ENCODE data around the gene PSMA5. TPM values are rescaled to one million over a fixed set of nuclear protein-coding genes. Genes with fewer than 3 reads are reported as not detected.
A peak's percentile ranks its signal among the peaks of the same experiment; 100 is the strongest.

PSMA5 gene
- total RNA-seq, 1 experiment from 2014 or later = 97.8 TPM

DNA sequence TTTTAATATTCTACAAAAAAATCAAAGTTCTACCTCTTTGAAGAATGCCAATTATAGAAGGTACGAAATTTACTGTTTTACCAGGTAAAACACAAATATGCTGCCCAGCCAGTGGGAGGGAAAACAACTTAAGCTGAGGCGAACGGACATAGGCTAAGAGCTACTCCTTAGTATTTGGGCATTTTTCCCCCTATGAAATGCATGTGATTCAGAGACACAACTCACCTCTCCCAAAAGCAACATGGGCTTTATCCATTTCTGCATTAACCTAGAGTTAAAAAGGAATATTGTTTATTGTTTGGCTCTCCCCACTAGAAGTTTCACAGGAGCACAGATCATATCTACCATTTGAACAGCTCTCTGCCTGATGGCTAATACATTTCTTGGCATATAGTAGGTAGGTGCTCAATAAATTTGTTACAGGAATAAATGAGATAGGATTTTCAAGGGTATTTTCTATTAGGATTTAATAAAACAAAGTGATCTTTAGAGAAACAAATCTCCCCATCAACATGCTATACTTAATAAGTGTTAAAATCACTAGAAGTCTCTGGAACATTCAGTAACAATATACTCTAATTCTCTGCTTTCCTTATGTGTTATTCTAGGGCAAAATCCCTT lies 26.1 kb downstream of the PSMA5 start:
- no peak overlapping the region for H3K27ac Mint-ChIP-seq (ENCODE audit: unreplicated experiment)
- intact Hi-C loops (cut with micrococcal nuclease; ENCODE audit: unreplicated experiment) = no loop called here

DNA sequence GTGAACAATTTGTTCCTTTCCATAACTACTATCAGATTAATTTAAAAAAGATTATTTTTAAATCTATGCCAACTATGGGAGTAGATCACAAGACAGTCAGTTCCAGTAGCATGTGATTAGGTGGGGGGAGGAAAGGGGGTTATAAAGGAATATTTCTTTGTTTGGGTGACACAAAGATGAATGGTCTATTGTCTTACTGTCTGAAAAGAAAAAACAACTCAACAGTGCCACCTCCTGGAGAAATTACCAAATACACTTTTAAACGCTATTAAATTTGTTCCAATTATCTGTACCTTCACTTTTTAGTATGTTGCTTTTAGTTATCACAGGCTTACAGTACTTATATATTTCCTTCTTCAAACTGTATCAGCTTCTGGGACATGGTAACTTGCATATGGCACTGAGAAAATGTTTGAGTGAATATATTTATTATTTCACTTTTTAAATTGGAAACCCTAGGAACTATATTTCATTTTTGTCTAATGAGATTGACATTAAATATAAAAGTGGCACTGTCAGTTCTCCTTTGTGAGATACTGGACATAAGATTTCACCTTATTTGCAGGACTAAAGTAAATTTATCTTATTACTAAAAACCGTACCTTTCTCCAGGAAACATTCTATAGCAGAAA lies 26.8 kb downstream of the PSMA5 start:
- TF ChIP-seq, protein P1, sequence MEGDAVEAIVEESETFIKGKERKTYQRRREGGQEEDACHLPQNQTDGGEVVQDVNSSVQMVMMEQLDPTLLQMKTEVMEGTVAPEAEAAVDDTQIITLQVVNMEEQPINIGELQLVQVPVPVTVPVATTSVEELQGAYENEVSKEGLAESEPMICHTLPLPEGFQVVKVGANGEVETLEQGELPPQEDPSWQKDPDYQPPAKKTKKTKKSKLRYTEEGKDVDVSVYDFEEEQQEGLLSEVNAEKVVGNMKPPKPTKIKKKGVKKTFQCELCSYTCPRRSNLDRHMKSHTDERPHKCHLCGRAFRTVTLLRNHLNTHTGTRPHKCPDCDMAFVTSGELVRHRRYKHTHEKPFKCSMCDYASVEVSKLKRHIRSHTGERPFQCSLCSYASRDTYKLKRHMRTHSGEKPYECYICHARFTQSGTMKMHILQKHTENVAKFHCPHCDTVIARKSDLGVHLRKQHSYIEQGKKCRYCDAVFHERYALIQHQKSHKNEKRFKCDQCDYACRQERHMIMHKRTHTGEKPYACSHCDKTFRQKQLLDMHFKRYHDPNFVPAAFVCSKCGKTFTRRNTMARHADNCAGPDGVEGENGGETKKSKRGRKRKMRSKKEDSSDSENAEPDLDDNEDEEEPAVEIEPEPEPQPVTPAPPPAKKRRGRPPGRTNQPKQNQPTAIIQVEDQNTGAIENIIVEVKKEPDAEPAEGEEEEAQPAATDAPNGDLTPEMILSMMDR (IDR thresholded peaks at IDR 0.05; ENCODE audit: insufficient read depth in 1 of 2, low read depth in 1 of 2, low read length in 1 of 2, severe bottlenecking in 1 of 2, unreplicated experiment in 1 of 2) = peak; percentile 23 to 54
- no peaks in the 10 kb centered on the region for H3K27me3 ChIP-seq (replicated peaks; ENCODE audit: control insufficient read depth, insufficient read depth, low read length)
- Mint-ChIP-seq H3K27ac (ENCODE audit: unreplicated experiment) (no peak overlapping the region), H3K4me3 (ENCODE audit: unreplicated experiment) (no peak overlapping the region), H3K27me3 (ENCODE audit: insufficient read depth, unreplicated experiment) (no peaks in the 10 kb centered on the region), H3K36me3 (ENCODE audit: insufficient read depth, unreplicated experiment) (peaks cover 9% of the 10 kb centered on the region), H3K4me1 (ENCODE audit: low read depth, unreplicated experiment) (no peaks in the 10 kb centered on the region), H3K9me3 (ENCODE audit: unreplicated experiment) (no peaks in the 10 kb centered on the region)
- H3K9me3 ChIP-seq = no peaks in the 10 kb centered on the region
- intact Hi-C loops (cut with micrococcal nuclease; ENCODE audit: unreplicated experiment) = loop anchor here (1.0 to 5.0 kb wide), 3 partner anchors 122 to 307 kb away; partner anchors contain the start of gene TMEM167B
- ChIA-PET POLR2A (no interaction called here), CTCF (interaction anchor here (0.6 to 3.6 kb wide), 5 partner anchors 77 to 231 kb away, joined by 3 to 15 read pairs (median 13); no protein-coding TSS in a partner anchor)
- peak in 1 of 2 experiments; percentile 50 for DNase-seq
- no peaks in the 10 kb centered on the region for H3K36me3 ChIP-seq (ENCODE audit: control insufficient read depth, insufficient read depth, low read length)
- peaks cover 20% of the 10 kb centered on the region for H3K4me1 ChIP-seq
- no peak overlapping the region for H3K4me3 ChIP-seq (ENCODE audit: low read depth, low read length)
- BruUV-seq (replicated peaks) = no TSS peak

More for the DNA sequence above, 26.1 kb downstream of the PSMA5 start:
- Mint-ChIP-seq H3K4me3 (ENCODE audit: unreplicated experiment) (no peak overlapping the region), H3K36me3 (ENCODE audit: insufficient read depth, unreplicated experiment) (peaks cover 9% of the 10 kb centered on the region), H3K4me1 (ENCODE audit: low read depth, unreplicated experiment) (no peaks in the 10 kb centered on the region), H3K27me3 (ENCODE audit: insufficient read depth, unreplicated experiment) (no peaks in the 10 kb centered on the region), H3K9me3 (ENCODE audit: unreplicated experiment) (no peaks in the 10 kb centered on the region)
- POLR2A ChIA-PET = no interaction called here
- H3K4me1 ChIP-seq = peaks cover 18% of the 10 kb centered on the region
- no peaks in the 10 kb centered on the region for H3K9me3 ChIP-seq
- H3K4me3 ChIP-seq (ENCODE audit: low read depth, low read length) = no peak overlapping the region
- no TSS peak for BruUV-seq (replicated peaks)
- H3K36me3 ChIP-seq (ENCODE audit: control insufficient read depth, insufficient read depth, low read length) = no peaks in the 10 kb centered on the region
- no peak for DNase-seq
- CTCF ChIA-PET = interaction anchor here (0.9 to 1.4 kb wide), 2 partner anchors 146 to 161 kb away, joined by 3 to 4 read pairs; no protein-coding TSS in a partner anchor
- TF ChIP-seq, protein P1 (IDR thresholded peaks at IDR 0.05; ENCODE audit: insufficient read depth in 1 of 2, low read depth in 1 of 2, low read length in 1 of 2, severe bottlenecking in 1 of 2, unreplicated experiment in 1 of 2) = no peak
- no peaks in the 10 kb centered on the region for H3K27me3 ChIP-seq (replicated peaks; ENCODE audit: control insufficient read depth, insufficient read depth, low read length)

DNA sequence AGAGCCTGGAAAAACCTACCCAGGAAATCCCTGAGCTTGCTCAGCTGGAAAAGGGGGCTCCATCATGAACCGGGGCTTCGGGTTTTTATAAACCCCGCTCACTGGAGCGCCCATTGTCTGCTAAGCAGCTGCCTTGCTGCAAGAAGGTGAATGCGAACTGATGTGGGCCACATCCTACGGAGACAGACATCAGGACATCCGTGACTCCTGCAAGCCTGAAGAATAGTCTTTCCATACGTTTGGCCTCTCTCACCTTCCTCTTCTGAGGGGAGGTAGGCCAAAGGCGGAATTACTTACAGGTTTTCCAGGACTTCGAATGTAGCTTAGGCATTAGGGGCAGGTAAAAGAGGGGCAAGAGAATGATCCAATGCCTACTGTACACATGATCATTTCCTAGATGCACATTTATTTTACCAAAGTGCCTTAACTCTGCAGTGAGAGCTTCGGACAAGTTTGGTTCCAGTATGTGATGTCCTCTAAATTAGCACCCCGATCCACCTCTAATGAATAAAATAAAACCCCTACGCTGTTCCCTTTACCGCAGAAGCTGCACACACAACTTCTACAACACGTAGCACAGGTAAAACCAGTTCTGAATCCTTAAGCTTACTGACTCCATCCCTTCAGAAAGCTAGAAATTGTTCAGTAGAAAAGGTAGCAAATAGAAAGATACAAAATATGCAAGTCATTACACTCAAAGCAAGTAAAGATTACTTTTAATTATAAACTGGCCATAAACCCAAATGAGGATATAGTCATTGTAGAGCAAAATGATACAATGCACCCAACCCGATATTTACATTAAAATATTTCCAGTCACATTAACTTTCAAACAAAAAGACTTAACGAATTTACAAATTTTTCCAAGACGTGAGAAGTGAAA lies 27.7 kb downstream of the PSMA5 start:
- no peaks in the 10 kb centered on the region for H3K9me3 ChIP-seq
- Mint-ChIP-seq H3K27ac (ENCODE audit: unreplicated experiment) (peak overlapping the region; percentile 70), H3K4me3 (ENCODE audit: unreplicated experiment) (peak overlapping the region; percentile 79), H3K27me3 (ENCODE audit: insufficient read depth, unreplicated experiment) (no peaks in the 10 kb centered on the region), H3K4me1 (ENCODE audit: low read depth, unreplicated experiment) (peaks cover 5% of the 10 kb centered on the region), H3K9me3 (ENCODE audit: unreplicated experiment) (no peaks in the 10 kb centered on the region), H3K36me3 (ENCODE audit: insufficient read depth, unreplicated experiment) (peaks cover 9% of the 10 kb centered on the region)
- intact Hi-C loops (cut with micrococcal nuclease; ENCODE audit: unreplicated experiment) = loop anchor here (1.0 to 5.0 kb wide), 4 partner anchors 25 to 306 kb away; partner anchors contain the start of gene TMEM167B
- H3K4me3 ChIP-seq (ENCODE audit: low read depth, low read length) = peak overlapping the region; percentile 51
- ChIA-PET POLR2A (interaction anchor here (0.5 to 1.3 kb wide), 3 partner anchors 29 to 116 kb away, joined by 3 to 4 read pairs (median 3); partner anchors contain the start of gene PSRC1), CTCF (interaction anchor here (0.6 to 3.6 kb wide), 6 partner anchors 78 to 232 kb away, joined by 3 to 15 read pairs (median 10); partner anchors contain the start of gene PSRC1)
- H3K4me1 ChIP-seq = peaks cover 26% of the 10 kb centered on the region
- TF ChIP-seq, protein P1 (IDR thresholded peaks at IDR 0.05; ENCODE audit: insufficient read depth in 1 of 2, low read depth in 1 of 2, low read length in 1 of 2, severe bottlenecking in 1 of 2, unreplicated experiment in 1 of 2) = no peak
- no peak for DNase-seq
- H3K27me3 ChIP-seq (replicated peaks; ENCODE audit: control insufficient read depth, insufficient read depth, low read length) = no peaks in the 10 kb centered on the region
- H3K36me3 ChIP-seq (ENCODE audit: control insufficient read depth, insufficient read depth, low read length) = no peaks in the 10 kb centered on the region
- BruUV-seq (replicated peaks) = no TSS peak

Data from Caco-2 (cell line).